ENCODE results near the gene METTL26. TPM values are rescaled to one million over a fixed set of nuclear protein-coding genes. Genes with fewer than 3 reads are reported as not detected.

METTL26 gene
- total RNA-seq, 1 donor from 2014 or later, result 101 TPM

GRCh38 chr16:674968-675883 is 39.1 kb upstream of the METTL26 start, which contains the start of gene RHBDL1:
TSS of gene RHBDL1 (plus strand) at chr16:675671. CDS start at chr16:675791, 120 bp downstream.
- DNase-seq (ENCODE audit: low read depth, low spot score), result no peak

- no peak for DNase-seq (ENCODE audit: low read depth, low spot score)
Measured at GRCh38 chr16:674214-674881, 38.2 kb upstream of the METTL26 start.

- no peak for DNase-seq (ENCODE audit: low read depth, low spot score)
Measured at GRCh38 chr16:673399-673991, 37.4 kb upstream of the METTL26 start.

GRCh38 chr16:672851-673250 is 36.7 kb upstream of the METTL26 start:
- no peak for DNase-seq (ENCODE audit: low read depth, low spot score)

GRCh38 chr16:672371-672770 is 36.3 kb upstream of the METTL26 start:
- DNase-seq (ENCODE audit: low read depth, low spot score), result no peak

GRCh38 chr16:671353-672131 is 35.4 kb upstream of the METTL26 start:
- DNase-seq (ENCODE audit: low read depth, low spot score), result no peak

- no peak for DNase-seq (ENCODE audit: low read depth, low spot score)
Measured at GRCh38 chr16:670485-671352, 34.6 kb upstream of the METTL26 start.

- DNase-seq (ENCODE audit: low read depth, low spot score), result no peak
Measured at GRCh38 chr16:669666-670065, 33.6 kb upstream of the METTL26 start.

- no peak for DNase-seq (ENCODE audit: low read depth, low spot score)
Measured at GRCh38 chr16:668519-669171, 32.5 kb upstream of the METTL26 start.

GRCh38 chr16:667780-668518 is 31.8 kb upstream of the METTL26 start, which contains the start of gene RHOT2:
TSS of gene RHOT2 (plus strand) at chr16:668132. CDS start at chr16:668200, 68 bp downstream.
- DNase-seq (ENCODE audit: low read depth, low spot score), result peak; percentile 44

- DNase-seq (ENCODE audit: low read depth, low spot score), result no peak
Measured at GRCh38 chr16:667113-667779, 31.1 kb upstream of the METTL26 start.

GRCh38 chr16:666572-666971 is 30.5 kb upstream of the METTL26 start:
- no peak for DNase-seq (ENCODE audit: low read depth, low spot score)

- no peak for DNase-seq (ENCODE audit: low read depth, low spot score)
Measured at GRCh38 chr16:662597-662996, 26.5 kb upstream of the METTL26 start.

- DNase-seq (ENCODE audit: low read depth, low spot score), result no peak
Measured at GRCh38 chr16:662095-662494, 26.0 kb upstream of the METTL26 start.

- no peak for DNase-seq (ENCODE audit: low read depth, low spot score)
Measured at GRCh38 chr16:661184-661821, 25.2 kb upstream of the METTL26 start.

GRCh38 chr16:660459-661183 is 24.5 kb upstream of the METTL26 start:
- peak; percentile 70 for DNase-seq (ENCODE audit: low read depth, low spot score)

GRCh38 chr16:660132-660458 is 24.0 kb upstream of the METTL26 start:
- no peak for DNase-seq (ENCODE audit: low read depth, low spot score)

Measured in pulmonary artery endothelial cell (primary cell).